Endothelial cell of umbilical vein (primary cell): ENCODE measurements around the gene RABGGTA. TPM values are rescaled to one million over a fixed set of nuclear protein-coding genes. Genes with fewer than 3 reads are reported as not detected.

Experiments used
- BruUV-seq: library from RNA; stranded (reverse); fragments of 400-500 nt; replicated peaks from 2 replicates; lab custom pipeline; 2021; lab: Mats Ljungman, UMichigan
- CTCF ChIA-PET: fragments of 300-600, 350-600 bp; sonication (Branson Sonifier 250); formaldehyde crosslinking; loops from one replicate; lab custom pipeline; 2021; ENCODE audit warnings: antibody characterized with exemption, inconsistent platforms; lab: Charles Lee
- POLR2A ChIA-PET: fragments of 300-600, 350-600 bp; sonication (Branson Sonifier 250); formaldehyde crosslinking; loops from one replicate; lab custom pipeline; 2021; ENCODE audit warnings: antibody characterized with exemption, inconsistent platforms; lab: Charles Lee
- DNase-seq: peaks from one replicate; pipeline ENCODE4 v3.0.0-alpha.2; 2011; ENCODE audit warnings: low read depth, low spot score
- FAIRE-seq: peaks from 2 replicates; lab custom pipeline; 2011; peaks lifted over from hg19 to GRCh38; lab: Jason Lieb, UNC
- H2AFZ ChIP-seq: 2 replicates; pipeline ENCODE4 v1.6.0; 2012; ENCODE audit warnings: low read depth, low read length, control low read depth, inconsistent platforms
- H3K27ac ChIP-seq: 2 replicates; pipeline ENCODE4 v1.5.1; 2011; ENCODE audit warnings: low read depth, mild to moderate bottlenecking, control low read depth, low read length, moderate library complexity; ENCODE audit not compliant: insufficient read depth
- H3K27me3 ChIP-seq, 2 experiments: 2 replicates each; pipeline versions ENCODE4 v1.6.0 to v1.6.1; 2011; ENCODE audit warnings: low read length in 2 of 2, mixed read lengths in 1 of 2; ENCODE audit not compliant: control insufficient read depth in 2 of 2, insufficient read depth in 2 of 2
- H3K36me3 ChIP-seq, 2 experiments: 2 replicates in 1 of 2; 3 replicates in 1 of 2; pipeline ENCODE4 v1.5.1; 2011; ENCODE audit warnings: low read length in 2 of 2, mild to moderate bottlenecking in 1 of 2, moderate library complexity in 1 of 2; ENCODE audit not compliant: control insufficient read depth in 2 of 2, insufficient read depth in 2 of 2; ENCODE audit errors: extremely low read depth in 1 of 2
- H3K4me1 ChIP-seq: 3 replicates; pipeline ENCODE4 v1.5.1; 2011; ENCODE audit warnings: mild to moderate bottlenecking, low read length; ENCODE audit not compliant: control insufficient read depth, insufficient read depth; ENCODE audit errors: extremely low read depth
- H3K4me2 ChIP-seq: 2 replicates; pipeline ENCODE4 v1.6.1; 2011; ENCODE audit warnings: low read length, control low read depth, mixed read lengths; ENCODE audit not compliant: insufficient read depth
- H3K4me3 ChIP-seq, 3 experiments: fragments of 200-600 bp in 1 of 3; sonication (generic), shearing (Covaris generic) in 1 of 3; replicated peaks in 1 of 3; 2 replicates each; pipeline ENCODE4 v1.5.1; 2011 to 2016; ENCODE audit warnings: control low read depth in 3 of 3, low read length in 3 of 3, mild to moderate bottlenecking in 2 of 3, inconsistent platforms in 1 of 3, low read depth in 1 of 3, moderate library complexity in 1 of 3; ENCODE audit not compliant: insufficient read depth in 1 of 3
- H3K79me2 ChIP-seq: 2 replicates; pipeline ENCODE4 v1.6.0; 2012; ENCODE audit warnings: low read length, inconsistent platforms; ENCODE audit not compliant: control insufficient read depth, insufficient read depth
- H3K9ac ChIP-seq: replicated peaks from 2 replicates; pipeline ENCODE3; 2011; ENCODE audit warnings: low read length, control low read depth; ENCODE audit not compliant: insufficient read depth; ENCODE audit errors: extremely low read depth
- H3K9me1 ChIP-seq: replicated peaks from 3 replicates; pipeline ENCODE4 v1.6.0; 2011; ENCODE audit warnings: mild to moderate bottlenecking, low read length; ENCODE audit not compliant: control insufficient read depth, insufficient read depth; ENCODE audit errors: extremely low read depth
- H3K9me3 ChIP-seq: replicated peaks from 2 replicates; pipeline ENCODE4 v1.5.1; 2012; ENCODE audit warnings: low read length, inconsistent platforms; ENCODE audit not compliant: control insufficient read depth, insufficient read depth
- H4K20me1 ChIP-seq: replicated peaks from 2 replicates; pipeline ENCODE3; 2011; ENCODE audit warnings: mild to moderate bottlenecking, low read length; ENCODE audit not compliant: control insufficient read depth, insufficient read depth; ENCODE audit errors: extremely low read depth
- CTCF ChIP-seq, 2 donors: IDR thresholded peaks; 1 replicate in 1 of 2; 2 replicates in 1 of 2; pipeline ENCODE4 v1.5.1; 2011; ENCODE audit warnings: low read length in 2 of 2, mild to moderate bottlenecking in 2 of 2, moderate library complexity in 2 of 2, control low read depth in 1 of 2, inconsistent platforms in 1 of 2, low read depth in 1 of 2; ENCODE audit not compliant: insufficient read depth in 1 of 2; ENCODE audit errors: extremely low read depth in 1 of 2
- EZH2 ChIP-seq: IDR thresholded peaks from 2 replicates; pipeline ENCODE4 v1.6.1; 2012; ENCODE audit warnings: borderline replicate concordance, low read depth, mild to moderate bottlenecking, moderate library complexity, low read length, inconsistent platforms; ENCODE audit not compliant: severe bottlenecking
- FOS ChIP-seq: IDR thresholded peaks from 2 replicates; pipeline ENCODE4 v1.6.1; 2011; ENCODE audit warnings: mild to moderate bottlenecking, low read length, moderate library complexity, borderline replicate concordance; ENCODE audit not compliant: insufficient read depth
- GATA2 ChIP-seq: IDR thresholded peaks from 2 replicates; pipeline ENCODE4 v1.7.0; 2011; ENCODE audit warnings: low read depth, mild to moderate bottlenecking, moderate library complexity, mixed read lengths, low read length; ENCODE audit not compliant: insufficient read length, insufficient read depth
- JUN ChIP-seq: IDR thresholded peaks from 2 replicates; pipeline ENCODE4 v1.6.1; 2011; ENCODE audit warnings: borderline replicate concordance, low read depth; ENCODE audit not compliant: insufficient read length, insufficient read depth
- MAX ChIP-seq: IDR thresholded peaks from 2 replicates; pipeline ENCODE4 v1.6.1; 2011; ENCODE audit not compliant: insufficient read depth, insufficient read length
- MYC ChIP-seq: IDR thresholded peaks from one replicate; pipeline ENCODE4 v1.6.1; 2011; ENCODE audit warnings: mild to moderate bottlenecking, low read depth, low read length
- POLR2A ChIP-seq: IDR thresholded peaks from 2 replicates; pipeline ENCODE4 v1.6.1; 2012; ENCODE audit warnings: low read depth, mild to moderate bottlenecking, control low read depth, low read length
- POLR2AphosphoS5 ChIP-seq: IDR thresholded peaks from 2 replicates; pipeline ENCODE4 v1.6.1; 2012; ENCODE audit warnings: low read depth, mild to moderate bottlenecking, control low read depth, low read length, moderate library complexity; ENCODE audit not compliant: insufficient read depth
- dilution Hi-C: fragments of 300-500 bp; cut with MboI; formaldehyde crosslinking; loops from one replicate; pipeline ENCODE4 v1.15.0; 2019; ENCODE audit warnings: low sequenced_read_pairs; ENCODE audit not compliant: extremely low pct_ligation_motif_present
- intact Hi-C: fragments of 100-400 bp; cut with micrococcal nuclease; formaldehyde crosslinking; loops from one replicate; pipeline ENCODE4 v1.10.0; 2022
- polyA plus RNA-seq, 4 experiments: library from polyadenylated mRNA; depleted of rRNA in 3 of 4; stranded (reverse) in 3 of 4; unstranded in 1 of 4; fragments of >200 nt; gene quantifications; 2 replicates each; pipeline versions ENCODE4 v1.2.1 to v1.2.3, GENCODE V29; 2011 to 2012; ENCODE audit warnings: missing spikeins in 1 of 4
- total RNA-seq: library from RNA; stranded (reverse); gene quantifications from 2 replicates; pipeline ENCODE4 v1.2.3, GENCODE V29; 2021

The RABGGTA gene
- total and polyA plus RNA-seq, 2 donors (not counting 3 experiments of a cell fraction or from before 2014, with no cell fraction given), result 29.3 to 80.1 TPM

- DNase-seq (no peak), FAIRE-seq (peak; percentile 4)
- no peak overlapping the region for H3K9ac ChIP-seq
- H3K4me3 ChIP-seq, result no peak overlapping the region
- H3K4me1 ChIP-seq, result peaks cover 77% of the 10 kb centered on the region
- ChIA-PET POLR2A (no interaction called here), CTCF (interaction anchor here (1.1 to 5.3 kb wide), 5 partner anchors 19 to 128 kb away, joined by 3 to 38 read pairs (median 10); partner anchors contain the start of gene TINF2)
- H2AFZ ChIP-seq, result no peak overlapping the region
- BruUV-seq, result TSS peak; percentile 9
- H3K4me2 ChIP-seq, result peak overlapping the region; percentile 14
- no peaks in the 10 kb centered on the region for H3K9me3 ChIP-seq
- no peaks in the 10 kb centered on the region for H4K20me1 ChIP-seq
- intact Hi-C loops, result loop anchor here (1.0 kb wide), 4 partner anchors 19 to 122 kb away; no protein-coding TSS in a partner anchor
- TF ChIP-seq POLR2A (no peak), FOS (no peak), MAX (no peak), JUN (no peak), POLR2AphosphoS5 (no peak)
- H3K27ac ChIP-seq, result peak overlapping the region; percentile 91
- dilution Hi-C loops, result no loop called here
- no peaks in the 10 kb centered on the region for H3K27me3 ChIP-seq
- H3K36me3 ChIP-seq, result peaks cover 0 to 3% of the 10 kb centered on the region in 2 experiments
- no peaks in the 10 kb centered on the region for H3K79me2 ChIP-seq
- no peaks in the 10 kb centered on the region for H3K9me1 ChIP-seq
Observed at GRCh38 chr14:24313913-24314312, 42.5 kb upstream of the RABGGTA start.

- H3K9ac ChIP-seq, result peak overlapping the region; percentile 53
- peak overlapping the region; percentile 91 for H3K27ac ChIP-seq
- CTCF ChIA-PET, result interaction anchor here (1.1 to 7.4 kb wide), 7 partner anchors 14 to 129 kb away, joined by 3 to 122 read pairs (median 22); partner anchors contain the start of genes DHRS1, NOP9 and TINF2
- H3K9me1 ChIP-seq, result no peaks in the 10 kb centered on the region
- dilution Hi-C loops (no loop called here), intact Hi-C loops (loop anchor here (1.0 kb wide), 4 partner anchors 20 to 123 kb away; no protein-coding TSS in a partner anchor)
- POLR2A ChIA-PET, result no interaction called here
- no peak overlapping the region for H2AFZ ChIP-seq
- H3K36me3 ChIP-seq, result peaks cover 0 to 2% of the 10 kb centered on the region in 2 experiments
- no peak overlapping the region for H3K4me3 ChIP-seq
- BruUV-seq, result no TSS peak
- H3K4me2 ChIP-seq, result peak overlapping the region; percentile 45
- H3K79me2 ChIP-seq, result no peaks in the 10 kb centered on the region
- DNase-seq (peak; percentile 78), FAIRE-seq (peak; percentile 99)
- peak; percentile 45 for TF ChIP-seq JUN
- TF ChIP-seq FOS, result no peak
- TF ChIP-seq MYC, result peak; percentile 43
- peak; percentile 44 for TF ChIP-seq POLR2A
- TF ChIP-seq GATA2, result peak; percentile 59
- TF ChIP-seq POLR2AphosphoS5, result peak; percentile 95
- no peak for TF ChIP-seq EZH2
- no peak for TF ChIP-seq MAX
- no peak for TF ChIP-seq CTCF (IDR thresholded peaks at IDR 0.05; ENCODE audit: extremely low read depth in 1 of 2, insufficient read depth in 1 of 2, low read depth in 1 of 2, low read length in 2 of 2)
- H3K9me3 ChIP-seq, result no peaks in the 10 kb centered on the region
- H3K4me1 ChIP-seq, result peaks cover 77% of the 10 kb centered on the region
- no peaks in the 10 kb centered on the region for H3K27me3 ChIP-seq
- H4K20me1 ChIP-seq, result no peaks in the 10 kb centered on the region
Observed at GRCh38 chr14:24312736-24313507, 41.5 kb upstream of the RABGGTA start.
